ENCODE data around the gene ADRA2C.

The ADRA2C gene

DNA sequence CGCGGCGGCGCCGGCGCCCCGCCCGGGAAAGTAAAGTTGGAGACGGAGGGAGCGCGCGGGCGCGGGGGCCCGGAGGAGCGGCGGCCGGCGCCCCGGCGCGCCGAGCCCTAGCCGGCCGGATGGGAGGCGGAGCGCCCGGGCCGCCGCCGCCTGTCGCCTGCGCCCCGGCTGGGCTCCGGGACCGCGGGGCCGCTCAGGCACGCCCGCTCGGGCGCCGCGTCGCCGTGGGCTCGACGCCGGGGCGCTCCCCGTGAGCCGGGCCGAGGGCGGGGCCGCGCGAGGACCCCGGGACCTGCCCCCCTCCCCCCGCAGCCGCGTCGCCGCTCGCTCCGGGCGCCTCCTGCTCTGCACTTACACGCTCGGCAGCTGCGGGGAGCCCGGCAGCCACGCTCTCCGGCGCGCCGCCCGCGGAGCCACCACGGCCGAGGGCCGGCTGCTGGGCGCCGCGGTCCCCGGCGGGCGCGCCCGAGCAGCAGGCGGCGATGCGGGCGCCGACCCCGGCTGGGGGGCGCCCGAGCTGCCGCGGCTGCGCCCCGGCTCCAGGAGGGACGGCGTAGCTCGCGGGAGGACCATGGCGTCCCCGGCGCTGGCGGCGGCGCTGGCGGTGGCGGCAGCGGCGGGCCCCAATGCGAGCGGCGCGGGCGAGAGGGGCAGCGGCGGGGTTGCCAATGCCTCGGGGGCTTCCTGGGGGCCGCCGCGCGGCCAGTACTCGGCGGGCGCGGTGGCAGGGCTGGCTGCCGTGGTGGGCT lies at the start of gene ADRA2C:
Gene ADRA2C (plus strand): TSS at position 350 of the 749 bp plus-strand sequence. CDS start 222 bp downstream, at position 572.
- Histone ChIP-seq H3K36me3 (ENCODE audit: control insufficient read depth, low read length) (no peaks in the 10 kb centered on the region), H3K4me2 (ENCODE audit: low read length) (no peak within 1 kb of the TSS; the same call in 1 of the 2 replicates), H3K9me3 (ENCODE audit: control insufficient read depth, insufficient read depth, low read length) (no peaks in the 10 kb centered on the region), H4K20me1 (ENCODE audit: control insufficient read depth, insufficient read depth, low read depth, low read length) (no peaks in the 10 kb centered on the region), H3K4me1 (ENCODE audit: control insufficient read depth, low read length) (peaks cover 33% of the 10 kb centered on the region), H3K27ac (ENCODE audit: low read depth, low read length) (no peak within 1 kb of the TSS), H3K4me3 (ENCODE audit: low read length) (no peak within 1 kb of the TSS), H3K9me2 (replicated peaks; ENCODE audit: control insufficient read depth, low read length) (no peaks in the 10 kb centered on the region), H3K27me3 (ENCODE audit: control insufficient read depth, low read length) (0 out of 2 replicates have a peak, but pooled peaks cover 5% of the 10 kb centered on the region), H3F3A (ENCODE audit: control insufficient read depth, insufficient read depth) (no peaks in the 10 kb centered on the region), H3K79me2 (ENCODE audit: control insufficient read depth, low read length) (no peaks in the 10 kb centered on the region)
- TF ChIP-seq EZH2phosphoT487 (IDR thresholded peaks at IDR 0.05; ENCODE audit: borderline replicate concordance, low read length): no peak
- TF ChIP-seq, protein P1, sequence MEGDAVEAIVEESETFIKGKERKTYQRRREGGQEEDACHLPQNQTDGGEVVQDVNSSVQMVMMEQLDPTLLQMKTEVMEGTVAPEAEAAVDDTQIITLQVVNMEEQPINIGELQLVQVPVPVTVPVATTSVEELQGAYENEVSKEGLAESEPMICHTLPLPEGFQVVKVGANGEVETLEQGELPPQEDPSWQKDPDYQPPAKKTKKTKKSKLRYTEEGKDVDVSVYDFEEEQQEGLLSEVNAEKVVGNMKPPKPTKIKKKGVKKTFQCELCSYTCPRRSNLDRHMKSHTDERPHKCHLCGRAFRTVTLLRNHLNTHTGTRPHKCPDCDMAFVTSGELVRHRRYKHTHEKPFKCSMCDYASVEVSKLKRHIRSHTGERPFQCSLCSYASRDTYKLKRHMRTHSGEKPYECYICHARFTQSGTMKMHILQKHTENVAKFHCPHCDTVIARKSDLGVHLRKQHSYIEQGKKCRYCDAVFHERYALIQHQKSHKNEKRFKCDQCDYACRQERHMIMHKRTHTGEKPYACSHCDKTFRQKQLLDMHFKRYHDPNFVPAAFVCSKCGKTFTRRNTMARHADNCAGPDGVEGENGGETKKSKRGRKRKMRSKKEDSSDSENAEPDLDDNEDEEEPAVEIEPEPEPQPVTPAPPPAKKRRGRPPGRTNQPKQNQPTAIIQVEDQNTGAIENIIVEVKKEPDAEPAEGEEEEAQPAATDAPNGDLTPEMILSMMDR (IDR thresholded peaks at IDR 0.05; ENCODE audit: low read depth, low read length, poor library complexity, severe bottlenecking): no peak

DNA sequence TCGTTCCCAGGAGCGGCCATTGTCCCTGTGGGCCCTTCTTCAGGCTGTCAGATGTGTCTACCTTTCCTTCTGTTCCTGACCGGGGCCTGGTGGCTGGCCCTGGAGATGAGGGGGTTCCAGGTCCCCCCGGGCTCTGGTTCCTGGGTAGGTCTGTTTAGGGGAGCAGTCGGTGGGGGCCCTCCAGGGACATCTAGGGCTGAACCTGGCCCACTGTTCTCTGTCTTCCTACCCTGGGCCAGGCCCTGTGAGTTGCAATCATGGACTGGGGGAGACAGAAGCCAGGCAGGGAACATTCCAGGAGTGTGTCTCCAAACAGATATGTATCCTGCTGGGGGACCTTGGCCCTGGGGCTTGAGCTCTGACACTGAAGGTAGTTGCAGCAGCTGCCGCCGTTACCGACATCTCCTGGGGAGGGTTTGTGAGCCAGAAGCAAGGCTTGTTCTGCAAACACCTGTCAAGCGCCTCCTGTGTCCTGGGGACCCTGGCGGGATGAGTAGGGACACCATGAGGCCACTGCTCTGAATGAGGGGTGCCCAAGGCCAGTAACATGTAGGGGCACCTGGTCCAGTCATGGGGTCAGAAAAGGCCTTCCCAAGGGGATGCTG lies 49.5 kb upstream of the ADRA2C start:
- Histone ChIP-seq H4K20me1 (ENCODE audit: control insufficient read depth, insufficient read depth, low read depth, low read length) (no peaks in the 10 kb centered on the region), H3K27ac (ENCODE audit: low read depth, low read length) (no peak overlapping the region), H3K4me1 (ENCODE audit: control insufficient read depth, low read length) (no peaks in the 10 kb centered on the region), H3K4me3 (ENCODE audit: low read length) (no peak overlapping the region), H3K9me2 (replicated peaks; ENCODE audit: control insufficient read depth, low read length) (no peaks in the 10 kb centered on the region), H3F3A (ENCODE audit: control insufficient read depth, insufficient read depth) (no peaks in the 10 kb centered on the region), H3K4me2 (ENCODE audit: low read length) (no peak overlapping the region), H3K9me3 (ENCODE audit: control insufficient read depth, insufficient read depth, low read length) (no peaks in the 10 kb centered on the region), H3K27me3 (ENCODE audit: control insufficient read depth, low read length) (no peaks in the 10 kb centered on the region), H3K36me3 (ENCODE audit: control insufficient read depth, low read length) (no peaks in the 10 kb centered on the region), H3K79me2 (ENCODE audit: control insufficient read depth, low read length) (no peaks in the 10 kb centered on the region)
- TF ChIP-seq, protein P1 (IDR thresholded peaks at IDR 0.05; ENCODE audit: low read depth, low read length, poor library complexity, severe bottlenecking): no peak
- TF ChIP-seq EZH2phosphoT487 (IDR thresholded peaks at IDR 0.05; ENCODE audit: borderline replicate concordance, low read length): no peak

DNA sequence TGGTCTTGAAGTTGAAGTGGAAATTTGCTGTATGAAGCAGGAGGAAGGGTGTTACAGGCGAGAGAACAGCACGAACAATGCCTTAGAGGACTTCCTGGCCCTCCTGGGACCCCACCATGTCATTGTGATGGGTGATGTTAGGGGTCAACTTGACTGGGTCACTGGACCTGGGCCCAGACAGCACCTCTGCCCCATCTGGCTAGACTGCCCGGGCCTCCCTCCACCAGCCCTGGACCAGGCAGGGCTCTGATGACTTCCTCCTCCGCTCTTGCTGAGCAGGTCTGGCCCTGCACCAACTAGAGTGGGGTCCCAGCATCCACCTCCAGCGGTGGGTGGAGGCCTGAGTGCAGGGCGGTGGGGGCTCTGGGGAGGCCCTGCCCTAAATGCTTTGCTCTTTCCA lies 48.9 kb upstream of the ADRA2C start:
- Histone ChIP-seq H3K9me2 (replicated peaks; ENCODE audit: control insufficient read depth, low read length) (no peaks in the 10 kb centered on the region), H4K20me1 (ENCODE audit: control insufficient read depth, insufficient read depth, low read depth, low read length) (no peaks in the 10 kb centered on the region), H3F3A (ENCODE audit: control insufficient read depth, insufficient read depth) (no peaks in the 10 kb centered on the region), H3K4me1 (ENCODE audit: control insufficient read depth, low read length) (no peaks in the 10 kb centered on the region), H3K27me3 (ENCODE audit: control insufficient read depth, low read length) (no peaks in the 10 kb centered on the region), H3K27ac (ENCODE audit: low read depth, low read length) (no peak overlapping the region), H3K79me2 (ENCODE audit: control insufficient read depth, low read length) (no peaks in the 10 kb centered on the region), H3K4me3 (ENCODE audit: low read length) (no peak overlapping the region), H3K9me3 (ENCODE audit: control insufficient read depth, insufficient read depth, low read length) (no peaks in the 10 kb centered on the region), H3K36me3 (ENCODE audit: control insufficient read depth, low read length) (no peaks in the 10 kb centered on the region), H3K4me2 (ENCODE audit: low read length) (no peak overlapping the region)
- TF ChIP-seq EZH2phosphoT487 (IDR thresholded peaks at IDR 0.05; ENCODE audit: borderline replicate concordance, low read length): no peak
- TF ChIP-seq, protein P1 (IDR thresholded peaks at IDR 0.05; ENCODE audit: low read depth, low read length, poor library complexity, severe bottlenecking): no peak
